Measurements from ENCODE around the gene MYO6.

DNA sequence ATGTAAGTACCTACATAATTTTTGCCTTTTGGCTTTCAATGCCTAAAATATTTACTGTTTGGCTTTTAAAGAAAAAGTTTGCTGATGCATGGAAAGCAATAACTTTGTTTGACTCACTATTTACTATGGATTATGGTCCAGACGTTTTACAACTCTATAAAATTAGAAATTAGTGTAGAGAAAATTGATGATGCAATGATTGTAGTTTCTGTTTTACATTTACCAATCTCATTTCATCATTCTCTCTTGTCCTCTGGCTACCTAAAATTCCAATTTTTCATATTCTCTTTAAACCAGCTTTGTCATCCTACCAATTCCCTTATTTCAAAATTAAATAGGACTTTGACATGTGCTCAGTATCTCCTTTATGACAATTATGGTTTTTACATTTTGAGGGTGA is 192.5 kb downstream of the MYO6 start:
- no peak for TF ChIP-seq YY1 (IDR thresholded peaks at IDR 0.05; ENCODE audit: insufficient read depth, insufficient read length)
- TF ChIP-seq SUZ12 (IDR thresholded peaks at IDR 0.05; ENCODE audit: extremely low read depth, insufficient read depth, insufficient read length), result no peak
- no peak for TF ChIP-seq ZNF274 (IDR thresholded peaks at IDR 0.05; ENCODE audit: low read depth, low read length)
